GM21529 (cell line): Measurements from ENCODE around the gene MKNK1.
"Not testable (repeated sequence)": the region's sequence is repeated elsewhere in the genome, so short reads cannot be mapped to it uniquely, and the experiment has no call there.

Source experiments
- ATAC-seq: cut with Tn5 transposase; IDR thresholded peaks from one replicate; pipeline ENCODE4 v1.9.1; 2021; ENCODE audit not compliant: unreplicated experiment

MKNK1 gene

GRCh38 chr1:46603858-46604549 lies at the start of gene MKNK1:
TSS of gene MKNK1 (minus strand) at chr1:46604268. CDS start at chr1:46583327, 20,941 bp downstream.
- ATAC-seq = peak; percentile 96

- no peak for ATAC-seq
Observed at GRCh38 chr1:46653405-46653958, 49.4 kb upstream of the MKNK1 start.

- ATAC-seq = no peak
Observed at GRCh38 chr1:46652321-46653100, 48.4 kb upstream of the MKNK1 start.

- not testable (repeated sequence) for ATAC-seq
Observed at GRCh38 chr1:46651152-46651551, 47.1 kb upstream of the MKNK1 start.

GRCh38 chr1:46650491-46650890 lies 46.4 kb upstream of the MKNK1 start:
- ATAC-seq = no peak

- no peak for ATAC-seq
Observed at GRCh38 chr1:46649764-46650163, 45.7 kb upstream of the MKNK1 start.

- ATAC-seq = no peak
Observed at GRCh38 chr1:46647611-46648010, 43.5 kb upstream of the MKNK1 start.

GRCh38 chr1:46646844-46647243 lies 42.8 kb upstream of the MKNK1 start:
- no peak for ATAC-seq

- no peak for ATAC-seq
Observed at GRCh38 chr1:46646331-46646730, 42.3 kb upstream of the MKNK1 start.

GRCh38 chr1:46645815-46646214 lies 41.7 kb upstream of the MKNK1 start:
- ATAC-seq = no peak

GRCh38 chr1:46643368-46643775 lies 39.3 kb upstream of the MKNK1 start:
- no peak for ATAC-seq

- ATAC-seq = no peak
Observed at GRCh38 chr1:46642115-46642680, 38.1 kb upstream of the MKNK1 start.

- ATAC-seq = no peak
Observed at GRCh38 chr1:46639547-46639946, 35.5 kb upstream of the MKNK1 start.

- ATAC-seq = no peak
Observed at GRCh38 chr1:46638921-46639320, 34.9 kb upstream of the MKNK1 start.

GRCh38 chr1:46637444-46638083 lies 33.5 kb upstream of the MKNK1 start:
- ATAC-seq = no peak

GRCh38 chr1:46635205-46635604 lies 31.1 kb upstream of the MKNK1 start:
- ATAC-seq = no peak

GRCh38 chr1:46630719-46631118 lies 26.7 kb upstream of the MKNK1 start:
- ATAC-seq = no peak

GRCh38 chr1:46623743-46624644 lies 19.9 kb upstream of the MKNK1 start:
- no peak for ATAC-seq

- ATAC-seq = no peak
Observed at GRCh38 chr1:46622344-46622743, 18.3 kb upstream of the MKNK1 start.

- no peak for ATAC-seq
Observed at GRCh38 chr1:46621930-46622329, 17.9 kb upstream of the MKNK1 start.
